ENCODE data around the gene HOXA9. TPM values are rescaled to one million over a fixed set of nuclear protein-coding genes. Genes with fewer than 3 reads are reported as not detected.

HOXA9 gene
- total RNA-seq, 4 donors from 2014 or later, result 25.7 to 71.2 (median 46.1) TPM

GRCh38 chr7:27129729-27130539 lies 35.4 kb downstream of the HOXA9 start:
- H3K27ac ChIP-seq, result peak overlapping the region; percentile 81 to 93 (median 89)
- TF ChIP-seq CTCF (IDR thresholded peaks at IDR 0.05), result peak in 2 of 6 experiments; percentile 26 to 28
- TF ChIP-seq POLR2A (IDR thresholded peaks at IDR 0.05), result peak; percentile 42 to 58
- H3K9me3 ChIP-seq, result no peaks in the 10 kb centered on the region
- H3K36me3 ChIP-seq, result no peaks in the 10 kb centered on the region
- H3K4me3 ChIP-seq, result peak overlapping the region; percentile 57 to 82 (median 70)
- no peaks in the 10 kb centered on the region for H3K27me3 ChIP-seq
- DNase-seq, result peak; percentile 17 to 80 (median 72)
- peaks cover 0 to 69% (median 3%) of the 10 kb centered on the region in 4 donors for H3K4me1 ChIP-seq

GRCh38 chr7:27128776-27129728 lies 36.3 kb downstream of the HOXA9 start:
- peak overlapping the region; percentile 81 to 93 (median 89) for H3K27ac ChIP-seq
- peak overlapping the region; percentile 6 to 82 (median 66) for H3K4me3 ChIP-seq
- no peaks in the 10 kb centered on the region for H3K36me3 ChIP-seq
- no peaks in the 10 kb centered on the region for H3K27me3 ChIP-seq
- DNase-seq, result peak in 2 of 3 donors; percentile 9 to 60
- H3K4me1 ChIP-seq, result peaks cover 0 to 67% (median 2%) of the 10 kb centered on the region in 4 donors
- no peak for TF ChIP-seq CTCF (IDR thresholded peaks at IDR 0.05)
- TF ChIP-seq POLR2A (IDR thresholded peaks at IDR 0.05), result no peak
- no peaks in the 10 kb centered on the region for H3K9me3 ChIP-seq

- peak in 1 of 3 donors; percentile 6 for DNase-seq
- Histone ChIP-seq H3K36me3 (no peaks in the 10 kb centered on the region), H3K4me1 (peaks cover 0 to 70% (median 4%) of the 10 kb centered on the region in 4 donors), H3K4me3 (no peak overlapping the region), H3K9me3 (no peaks in the 10 kb centered on the region), H3K27ac (peak overlapping the region in 3 of 4 donors; percentile 14 to 93 (median 92)), H3K27me3 (no peaks in the 10 kb centered on the region)
- TF ChIP-seq POLR2A (IDR thresholded peaks at IDR 0.05) (no peak), CTCF (IDR thresholded peaks at IDR 0.05) (no peak)
Measured at GRCh38 chr7:27128034-27128433, 37.3 kb downstream of the HOXA9 start.

- Histone ChIP-seq H3K27ac (no peak overlapping the region), H3K36me3 (no peaks in the 10 kb centered on the region), H3K4me3 (no peak overlapping the region), H3K27me3 (no peaks in the 10 kb centered on the region), H3K9me3 (no peaks in the 10 kb centered on the region), H3K4me1 (peaks cover 0 to 71% (median 6%) of the 10 kb centered on the region in 4 donors)
- no peak for DNase-seq
- TF ChIP-seq POLR2A (IDR thresholded peaks at IDR 0.05), result no peak
- no peak for TF ChIP-seq CTCF (IDR thresholded peaks at IDR 0.05)
Measured at GRCh38 chr7:27126596-27127327, 38.6 kb downstream of the HOXA9 start.

GRCh38 chr7:27125986-27126394 lies 39.3 kb downstream of the HOXA9 start:
- no peak for DNase-seq
- Histone ChIP-seq H3K36me3 (no peaks in the 10 kb centered on the region), H3K4me1 (peaks cover 0 to 75% (median 6%) of the 10 kb centered on the region in 4 donors), H3K27ac (no peak overlapping the region), H3K9me3 (no peaks in the 10 kb centered on the region), H3K27me3 (no peaks in the 10 kb centered on the region), H3K4me3 (no peak overlapping the region)
- TF ChIP-seq CTCF (IDR thresholded peaks at IDR 0.05) (no peak), POLR2A (IDR thresholded peaks at IDR 0.05) (no peak)

All from Peyer's patch (tissue), 4 donors.